SH-SY5Y (cell line): Measurements from ENCODE around the gene PPP4R3B.

Source experiments
- GATA2 ChIP-seq: IDR thresholded peaks from 2 replicates; pipeline ENCODE4 v1.6.1; 2011; ENCODE audit warnings: mild to moderate bottlenecking, low read depth, low read length
- GATA3 ChIP-seq: IDR thresholded peaks from 2 replicates; pipeline ENCODE4 v1.6.1; 2011; ENCODE audit warnings: low read depth, mild to moderate bottlenecking, low read length, moderate library complexity

GRCh38 chr2:55518841-55519165 is 98.6 kb downstream of the PPP4R3B start:
- no peak for TF ChIP-seq GATA2
- no peak for TF ChIP-seq GATA3
